K562 (cell line): ENCODE measurements around the gene TEP1. TPM values are rescaled to one million over a fixed set of nuclear protein-coding genes. Genes with fewer than 3 reads are reported as not detected.

Experiments
- CBX3 ChIP-seq, 2 experiments: IDR thresholded peaks; 1 replicate in 1 of 2; 2 replicates in 1 of 2; pipeline ENCODE4 v1.6.1; 2012; ENCODE audit warnings: inconsistent platforms in 2 of 2, low read length in 2 of 2, borderline replicate concordance in 1 of 2, control low read depth in 1 of 2
- GTF2A2 ChIP-seq: IDR thresholded peaks from 2 replicates; pipeline ENCODE4 v1.6.1; 2016; ENCODE audit warnings: mild to moderate bottlenecking, missing genetic modification characterization, missing compliant biosample characterization
- HNRNPL ChIP-seq: fragments of 200-400 bp; formaldehyde crosslinking; IDR thresholded peaks from 2 replicates; pipeline ENCODE4 v1.6.1; 2017; ENCODE audit warnings: low read depth, mild to moderate bottlenecking, low read length
- KLF1 ChIP-seq: fragments of 450-650 bp; IDR thresholded peaks from 2 replicates; pipeline ENCODE4 v1.6.1; 2016; ENCODE audit warnings: missing genetic modification characterization, missing compliant biosample characterization
- ZNF507 ChIP-seq: conservative IDR thresholded peaks from 2 replicates; pipeline ENCODE4 v1.6.1; 2017; ENCODE audit warnings: missing genetic modification characterization, missing compliant biosample characterization
- polyA plus RNA-seq, 8 experiments: library from polyadenylated mRNA; depleted of rRNA in 4 of 8; stranded (reverse) in 5 of 8; unstranded in 3 of 8; fragments of >200 nt; fragmentation: Nextera tagmentation in 2 of 8; fragmentation: Illumina TruSeq in 1 of 8; extraction: Ambion mirVana in 2 of 8; extraction: Trizol in 1 of 8; gene quantifications; 2 replicates each; pipeline versions ENCODE4 v1.2.1 to v1.2.3, GENCODE V29; 2011 to 2014; ENCODE audit warnings: inconsistent platforms in 1 of 8, missing spikeins in 1 of 8
- total RNA-seq, 7 experiments: library from RNA; depleted of rRNA in 6 of 7; stranded (reverse); fragments of >200 nt in 6 of 7; fragmentation: Illumina TruSeq in 2 of 7; extraction: Trizol in 2 of 7; gene quantifications; 2 replicates each; pipeline versions ENCODE4 v1.2.1 to v1.2.3, GENCODE V29; 2011 to 2021; ENCODE audit warnings: low replicate concordance in 1 of 7
- TF ChIP-seq, protein P1 (sequence below): sonication (generic); formaldehyde crosslinking; IDR thresholded peaks from 2 replicates; pipeline ENCODE4 v1.8.1; 2023; ENCODE audit warnings: mild to moderate bottlenecking, missing genetic modification reagents
- TF ChIP-seq, protein P2 (sequence below), 2 experiments: fragments of 450-650 bp; conservative IDR thresholded peaks; 2 replicates each; pipeline ENCODE4 v1.6.1; 2017; ENCODE audit warnings: mild to moderate bottlenecking in 2 of 2, moderate library complexity in 2 of 2
- TF ChIP-seq, protein P3 (sequence below): fragments of 450-650 bp; formaldehyde crosslinking; IDR thresholded peaks from 2 replicates; pipeline ENCODE4 v1.4.0; 2022; ENCODE audit warnings: missing genetic modification characterization
- TF ChIP-seq, protein P4 (sequence below): fragments of 450-650 bp; IDR thresholded peaks from 2 replicates; pipeline ENCODE4 v1.6.1; 2017; ENCODE audit warnings: antibody characterized with exemption, mild to moderate bottlenecking
- TF ChIP-seq, protein P5 (sequence below): fragments of 250-450 bp; sonication (Bioruptor Pico); IDR thresholded peaks from 2 replicates; pipeline ENCODE4 v1.5.0; 2020; ENCODE audit warnings: mild to moderate bottlenecking
- TF ChIP-seq, protein P6 (sequence below): sonication (generic); formaldehyde crosslinking; IDR thresholded peaks from 2 replicates; pipeline ENCODE4 v1.8.0; 2022; ENCODE audit warnings: missing genetic modification reagents, mild to moderate bottlenecking, borderline replicate concordance

Gene TEP1
- total and polyA plus RNA-seq, 9 of the 15 experiments (the other 6 are each of a cell fraction or from before 2014, with no cell fraction given): 1.0 to 12.2 (median 7.1) TPM

DNA sequence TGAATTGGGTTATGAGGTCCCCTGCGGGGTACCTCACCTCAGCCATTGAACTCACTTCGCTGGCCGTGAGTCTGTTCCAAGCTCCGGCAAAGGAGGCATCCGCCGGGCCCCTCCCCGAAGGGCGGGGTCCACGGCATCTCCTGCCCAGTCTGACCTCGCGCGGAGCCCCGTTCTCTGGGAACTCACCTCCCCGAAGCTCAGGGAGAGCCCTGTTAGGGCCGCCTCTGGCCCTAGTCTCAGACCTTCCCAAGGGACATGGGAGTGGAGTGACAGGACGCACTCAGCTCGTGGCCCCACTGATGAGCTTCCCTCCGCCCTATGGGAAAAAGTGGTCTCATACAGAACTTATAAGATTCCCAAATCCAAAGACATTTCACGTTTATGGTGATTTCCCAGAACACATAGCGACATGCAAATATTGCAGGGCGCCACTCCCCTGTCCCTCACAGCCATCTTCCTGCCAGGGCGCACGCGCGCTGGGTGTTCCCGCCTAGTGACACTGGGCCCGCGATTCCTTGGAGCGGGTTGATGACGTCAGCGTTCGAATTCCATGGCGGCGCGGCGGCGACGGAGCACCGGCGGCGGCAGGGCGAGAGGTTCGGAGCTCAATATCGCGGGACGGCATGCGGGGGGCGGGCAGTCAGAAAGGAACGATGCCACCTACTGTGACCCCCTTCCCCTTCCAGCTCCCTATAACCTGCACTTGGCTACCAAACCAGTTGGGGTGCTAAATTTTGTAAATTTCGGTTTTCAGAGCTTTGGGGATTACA lies 70.0 kb downstream of the TEP1 start, which contains the start of gene PARP2 (continued):
- TF ChIP-seq, protein P1, sequence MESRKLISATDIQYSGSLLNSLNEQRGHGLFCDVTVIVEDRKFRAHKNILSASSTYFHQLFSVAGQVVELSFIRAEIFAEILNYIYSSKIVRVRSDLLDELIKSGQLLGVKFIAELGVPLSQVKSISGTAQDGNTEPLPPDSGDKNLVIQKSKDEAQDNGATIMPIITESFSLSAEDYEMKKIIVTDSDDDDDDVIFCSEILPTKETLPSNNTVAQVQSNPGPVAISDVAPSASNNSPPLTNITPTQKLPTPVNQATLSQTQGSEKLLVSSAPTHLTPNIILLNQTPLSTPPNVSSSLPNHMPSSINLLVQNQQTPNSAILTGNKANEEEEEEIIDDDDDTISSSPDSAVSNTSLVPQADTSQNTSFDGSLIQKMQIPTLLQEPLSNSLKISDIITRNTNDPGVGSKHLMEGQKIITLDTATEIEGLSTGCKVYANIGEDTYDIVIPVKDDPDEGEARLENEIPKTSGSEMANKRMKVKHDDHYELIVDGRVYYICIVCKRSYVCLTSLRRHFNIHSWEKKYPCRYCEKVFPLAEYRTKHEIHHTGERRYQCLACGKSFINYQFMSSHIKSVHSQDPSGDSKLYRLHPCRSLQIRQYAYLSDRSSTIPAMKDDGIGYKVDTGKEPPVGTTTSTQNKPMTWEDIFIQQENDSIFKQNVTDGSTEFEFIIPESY (CRISPR knock-in tag): 0 out of 2 replicates have a peak, but pooled peaks have one; percentile 32
- TF ChIP-seq, protein P2, sequence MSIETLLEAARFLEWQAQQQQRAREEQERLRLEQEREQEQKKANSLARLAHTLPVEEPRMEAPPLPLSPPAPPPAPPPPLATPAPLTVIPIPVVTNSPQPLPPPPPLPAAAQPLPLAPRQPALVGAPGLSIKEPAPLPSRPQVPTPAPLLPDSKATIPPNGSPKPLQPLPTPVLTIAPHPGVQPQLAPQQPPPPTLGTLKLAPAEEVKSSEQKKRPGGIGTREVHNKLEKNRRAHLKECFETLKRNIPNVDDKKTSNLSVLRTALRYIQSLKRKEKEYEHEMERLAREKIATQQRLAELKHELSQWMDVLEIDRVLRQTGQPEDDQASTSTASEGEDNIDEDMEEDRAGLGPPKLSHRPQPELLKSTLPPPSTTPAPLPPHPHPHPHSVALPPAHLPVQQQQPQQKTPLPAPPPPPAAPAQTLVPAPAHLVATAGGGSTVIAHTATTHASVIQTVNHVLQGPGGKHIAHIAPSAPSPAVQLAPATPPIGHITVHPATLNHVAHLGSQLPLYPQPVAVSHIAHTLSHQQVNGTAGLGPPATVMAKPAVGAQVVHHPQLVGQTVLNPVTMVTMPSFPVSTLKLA (conservative IDR thresholded peaks at IDR 0.05): peak; percentile 77 to 88
- TF ChIP-seq, protein P3, sequence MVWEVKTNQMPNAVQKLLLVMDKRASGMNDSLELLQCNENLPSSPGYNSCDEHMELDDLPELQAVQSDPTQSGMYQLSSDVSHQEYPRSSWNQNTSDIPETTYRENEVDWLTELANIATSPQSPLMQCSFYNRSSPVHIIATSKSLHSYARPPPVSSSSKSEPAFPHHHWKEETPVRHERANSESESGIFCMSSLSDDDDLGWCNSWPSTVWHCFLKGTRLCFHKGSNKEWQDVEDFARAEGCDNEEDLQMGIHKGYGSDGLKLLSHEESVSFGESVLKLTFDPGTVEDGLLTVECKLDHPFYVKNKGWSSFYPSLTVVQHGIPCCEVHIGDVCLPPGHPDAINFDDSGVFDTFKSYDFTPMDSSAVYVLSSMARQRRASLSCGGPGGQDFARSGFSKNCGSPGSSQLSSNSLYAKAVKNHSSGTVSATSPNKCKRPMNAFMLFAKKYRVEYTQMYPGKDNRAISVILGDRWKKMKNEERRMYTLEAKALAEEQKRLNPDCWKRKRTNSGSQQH (CRISPR knock-in tag): no peak
- TF ChIP-seq, protein P4, sequence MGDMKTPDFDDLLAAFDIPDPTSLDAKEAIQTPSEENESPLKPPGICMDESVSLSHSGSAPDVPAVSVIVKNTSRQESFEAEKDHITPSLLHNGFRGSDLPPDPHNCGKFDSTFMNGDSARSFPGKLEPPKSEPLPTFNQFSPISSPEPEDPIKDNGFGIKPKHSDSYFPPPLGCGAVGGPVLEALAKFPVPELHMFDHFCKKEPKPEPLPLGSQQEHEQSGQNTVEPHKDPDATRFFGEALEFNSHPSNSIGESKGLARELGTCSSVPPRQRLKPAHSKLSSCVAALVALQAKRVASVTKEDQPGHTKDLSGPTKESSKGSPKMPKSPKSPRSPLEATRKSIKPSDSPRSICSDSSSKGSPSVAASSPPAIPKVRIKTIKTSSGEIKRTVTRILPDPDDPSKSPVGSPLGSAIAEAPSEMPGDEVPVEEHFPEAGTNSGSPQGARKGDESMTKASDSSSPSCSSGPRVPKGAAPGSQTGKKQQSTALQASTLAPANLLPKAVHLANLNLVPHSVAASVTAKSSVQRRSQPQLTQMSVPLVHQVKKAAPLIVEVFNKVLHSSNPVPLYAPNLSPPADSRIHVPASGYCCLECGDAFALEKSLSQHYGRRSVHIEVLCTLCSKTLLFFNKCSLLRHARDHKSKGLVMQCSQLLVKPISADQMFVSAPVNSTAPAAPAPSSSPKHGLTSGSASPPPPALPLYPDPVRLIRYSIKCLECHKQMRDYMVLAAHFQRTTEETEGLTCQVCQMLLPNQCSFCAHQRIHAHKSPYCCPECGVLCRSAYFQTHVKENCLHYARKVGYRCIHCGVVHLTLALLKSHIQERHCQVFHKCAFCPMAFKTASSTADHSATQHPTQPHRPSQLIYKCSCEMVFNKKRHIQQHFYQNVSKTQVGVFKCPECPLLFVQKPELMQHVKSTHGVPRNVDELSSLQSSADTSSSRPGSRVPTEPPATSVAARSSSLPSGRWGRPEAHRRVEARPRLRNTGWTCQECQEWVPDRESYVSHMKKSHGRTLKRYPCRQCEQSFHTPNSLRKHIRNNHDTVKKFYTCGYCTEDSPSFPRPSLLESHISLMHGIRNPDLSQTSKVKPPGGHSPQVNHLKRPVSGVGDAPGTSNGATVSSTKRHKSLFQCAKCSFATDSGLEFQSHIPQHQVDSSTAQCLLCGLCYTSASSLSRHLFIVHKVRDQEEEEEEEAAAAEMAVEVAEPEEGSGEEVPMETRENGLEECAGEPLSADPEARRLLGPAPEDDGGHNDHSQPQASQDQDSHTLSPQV: peak; percentile 43; the same call in 1 of the 2 replicates
- TF ChIP-seq, protein P5, sequence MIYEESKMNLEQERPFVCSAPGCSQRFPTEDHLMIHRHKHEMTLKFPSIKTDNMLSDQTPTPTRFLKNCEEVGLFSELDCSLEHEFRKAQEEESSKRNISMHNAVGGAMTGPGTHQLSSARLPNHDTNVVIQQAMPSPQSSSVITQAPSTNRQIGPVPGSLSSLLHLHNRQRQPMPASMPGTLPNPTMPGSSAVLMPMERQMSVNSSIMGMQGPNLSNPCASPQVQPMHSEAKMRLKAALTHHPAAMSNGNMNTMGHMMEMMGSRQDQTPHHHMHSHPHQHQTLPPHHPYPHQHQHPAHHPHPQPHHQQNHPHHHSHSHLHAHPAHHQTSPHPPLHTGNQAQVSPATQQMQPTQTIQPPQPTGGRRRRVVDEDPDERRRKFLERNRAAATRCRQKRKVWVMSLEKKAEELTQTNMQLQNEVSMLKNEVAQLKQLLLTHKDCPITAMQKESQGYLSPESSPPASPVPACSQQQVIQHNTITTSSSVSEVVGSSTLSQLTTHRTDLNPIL (CRISPR knock-in tag): no peak
- TF ChIP-seq, protein P6, sequence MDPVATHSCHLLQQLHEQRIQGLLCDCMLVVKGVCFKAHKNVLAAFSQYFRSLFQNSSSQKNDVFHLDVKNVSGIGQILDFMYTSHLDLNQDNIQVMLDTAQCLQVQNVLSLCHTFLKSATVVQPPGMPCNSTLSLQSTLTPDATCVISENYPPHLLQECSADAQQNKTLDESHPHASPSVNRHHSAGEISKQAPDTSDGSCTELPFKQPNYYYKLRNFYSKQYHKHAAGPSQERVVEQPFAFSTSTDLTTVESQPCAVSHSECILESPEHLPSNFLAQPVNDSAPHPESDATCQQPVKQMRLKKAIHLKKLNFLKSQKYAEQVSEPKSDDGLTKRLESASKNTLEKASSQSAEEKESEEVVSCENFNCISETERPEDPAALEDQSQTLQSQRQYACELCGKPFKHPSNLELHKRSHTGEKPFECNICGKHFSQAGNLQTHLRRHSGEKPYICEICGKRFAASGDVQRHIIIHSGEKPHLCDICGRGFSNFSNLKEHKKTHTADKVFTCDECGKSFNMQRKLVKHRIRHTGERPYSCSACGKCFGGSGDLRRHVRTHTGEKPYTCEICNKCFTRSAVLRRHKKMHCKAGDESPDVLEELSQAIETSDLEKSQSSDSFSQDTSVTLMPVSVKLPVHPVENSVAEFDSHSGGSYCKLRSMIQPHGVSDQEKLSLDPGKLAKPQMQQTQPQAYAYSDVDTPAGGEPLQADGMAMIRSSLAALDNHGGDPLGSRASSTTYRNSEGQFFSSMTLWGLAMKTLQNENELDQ (CRISPR knock-in tag): no peak
- TF ChIP-seq CBX3 (IDR thresholded peaks at IDR 0.05; ENCODE audit: borderline replicate concordance in 1 of 2, low read length in 2 of 2) (no peak), KLF1 (peak; percentile 49; the same call in 1 of the 2 replicates), GTF2A2 (no peak), HNRNPL (no peak), ZNF507 (tag) (no peak)
